HG03060 (cell line): Measurements from ENCODE around the gene CELSR2.
"Not testable (repeated sequence)": the region's sequence is repeated elsewhere in the genome, so short reads cannot be mapped to it uniquely, and the experiment has no call there.

ENCODE experiments used
- ATAC-seq: cut with Tn5 transposase; IDR thresholded peaks from one replicate; pipeline ENCODE4 v1.9.1; 2021; ENCODE audit warnings: low read depth, moderate number of reproducible peaks; ENCODE audit not compliant: unreplicated experiment

CELSR2 gene

GRCh38 chr1:109275706-109276345, 26.5 kb downstream of the CELSR2 start:
- ATAC-seq, result no peak

- no peak for ATAC-seq
These were observed 28.3 kb downstream of the CELSR2 start for GRCh38 chr1:109277434-109278204.

DNA sequence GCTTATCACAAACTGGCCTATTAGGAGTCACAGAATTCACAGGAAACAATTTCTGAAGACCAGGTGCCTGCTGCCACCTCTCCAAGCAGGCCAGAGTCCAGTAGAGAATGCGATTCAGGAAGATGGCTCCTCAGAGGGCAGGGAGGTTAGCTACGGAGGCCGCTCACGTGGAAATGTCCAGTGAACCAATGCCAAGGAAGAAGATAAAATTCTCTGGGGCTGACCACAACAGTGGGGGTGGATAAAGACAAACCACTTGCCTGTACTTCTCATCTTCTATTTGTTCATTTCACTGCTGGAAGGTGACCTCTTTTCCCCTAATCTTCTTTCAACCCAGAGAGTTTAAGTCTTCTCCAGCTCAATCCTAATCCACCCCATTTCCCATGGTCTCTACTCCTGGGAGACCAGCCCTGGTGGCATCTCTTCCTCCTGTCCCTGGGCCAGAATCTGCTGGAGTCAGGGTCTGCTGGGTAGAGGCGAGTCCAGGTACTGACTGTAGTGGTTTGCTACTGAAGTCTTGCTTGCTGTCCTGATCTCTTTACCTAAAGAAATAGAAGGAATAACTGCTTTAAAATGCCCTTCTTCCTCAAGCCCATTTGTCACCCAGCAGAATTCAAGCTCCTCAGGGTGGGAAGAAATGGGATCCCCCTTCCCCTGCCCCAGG, 30.4 kb downstream of the CELSR2 start:
- ATAC-seq, result no peak

- no peak for ATAC-seq
These were observed 31.5 kb downstream of the CELSR2 start for GRCh38 chr1:109280862-109281261.

DNA sequence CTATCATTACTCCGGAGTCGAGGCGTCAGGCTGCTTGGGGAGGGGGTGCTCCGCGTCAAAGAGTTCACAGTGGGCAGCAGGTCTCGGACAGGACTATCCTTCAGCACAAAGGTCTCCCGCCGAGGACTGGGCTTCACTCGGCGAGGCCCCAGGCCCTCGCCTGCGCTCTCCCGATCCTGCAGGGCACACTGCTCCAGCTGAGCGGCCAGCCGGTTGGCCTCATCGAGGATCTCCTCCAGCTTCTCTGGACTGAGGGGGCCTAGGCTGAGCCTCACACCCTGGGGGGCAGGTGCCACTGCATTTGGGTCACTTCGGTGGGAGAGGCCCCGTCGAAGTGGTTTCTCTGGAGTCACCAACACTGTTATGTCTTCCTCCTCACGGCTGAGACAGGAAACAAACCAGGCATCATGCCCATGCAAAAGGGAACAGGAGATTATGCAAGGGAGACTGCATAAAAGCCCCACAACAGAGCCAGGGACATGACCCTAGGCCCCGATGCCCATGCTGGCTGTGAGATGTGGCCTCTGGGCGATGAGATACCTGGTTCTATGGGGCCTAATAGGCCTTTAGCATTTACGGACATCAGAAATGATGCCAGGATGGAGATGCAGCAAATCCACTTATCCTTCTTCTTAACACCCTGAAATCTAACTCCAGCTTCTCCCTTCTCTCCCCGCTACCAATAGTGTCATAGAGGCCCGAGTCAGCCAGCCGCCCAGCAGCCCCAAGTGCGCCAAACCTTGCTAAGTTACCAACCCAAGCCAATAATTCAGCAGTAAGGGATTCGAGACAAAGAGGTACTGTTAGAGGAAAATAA, 32.5 kb downstream of the CELSR2 start:
- ATAC-seq, result no peak

DNA sequence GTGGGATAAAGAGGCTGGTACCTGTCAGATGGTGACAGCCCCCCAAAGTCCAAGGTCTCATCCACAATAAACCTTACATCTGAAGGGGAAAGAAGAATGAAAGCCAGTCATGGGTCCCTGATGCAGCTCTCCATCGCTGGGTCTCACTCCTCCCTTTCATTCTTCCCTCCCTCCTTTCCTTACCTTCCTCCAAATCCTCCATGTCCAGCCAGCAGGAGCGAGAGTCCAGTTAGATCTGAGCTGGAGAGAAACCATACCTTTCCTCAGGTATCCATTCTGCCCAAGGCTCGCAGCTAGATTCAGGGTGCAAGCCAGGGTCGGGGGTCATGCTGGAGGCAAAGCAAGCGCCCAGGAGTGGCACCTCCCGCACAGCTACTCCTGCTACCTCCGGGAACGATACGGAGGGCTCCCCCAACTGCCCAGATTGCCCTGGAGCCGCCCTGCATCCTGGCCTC, 33.2 kb downstream of the CELSR2 start:
- no peak for ATAC-seq

DNA sequence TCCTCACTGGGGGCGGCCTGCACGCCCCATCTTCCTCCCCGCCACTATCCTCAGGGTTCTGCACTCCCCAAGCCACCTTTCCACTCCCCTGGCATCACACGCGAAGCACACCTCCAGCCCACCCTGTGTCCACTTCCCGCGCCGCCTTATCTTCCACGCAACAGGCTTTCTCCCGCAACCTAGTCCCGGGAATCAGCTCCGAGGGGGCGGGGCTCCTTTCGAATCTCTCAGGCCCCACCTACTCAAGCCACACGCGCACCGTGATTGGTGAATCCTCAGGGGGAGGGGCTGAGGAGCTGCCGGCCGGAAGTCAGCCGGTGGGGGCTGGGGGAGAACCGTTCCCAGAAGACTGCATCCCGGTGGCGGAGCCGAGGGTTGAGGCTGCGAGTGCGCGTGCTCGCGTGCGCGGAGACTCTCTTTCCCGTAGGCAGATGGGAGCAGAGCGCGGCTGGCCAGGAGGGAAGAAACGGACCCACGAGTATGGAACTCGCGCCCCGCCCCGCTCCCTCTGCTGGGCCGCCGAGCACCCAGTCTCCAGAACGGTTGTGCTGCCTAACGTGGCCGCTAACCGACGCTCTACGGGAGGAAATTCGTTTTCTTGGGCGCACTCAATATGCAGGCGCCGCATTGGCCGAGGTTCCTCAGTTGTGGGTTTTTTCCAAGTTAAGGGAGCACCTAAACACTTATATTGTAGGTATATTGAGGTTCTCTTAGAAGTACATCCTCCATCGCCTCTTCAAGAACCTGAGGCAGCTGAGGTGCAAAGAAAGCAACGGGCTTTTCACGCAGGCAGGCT, 33.8 kb downstream of the CELSR2 start, which contains the start of gene PSRC1:
TSS of gene PSRC1 (minus strand) at position 194 of the 796 bp plus-strand sequence.
- ATAC-seq, result peak; percentile 57

GRCh38 chr1:109283748-109284600, 34.6 kb downstream of the CELSR2 start:
- peak; percentile 9 for ATAC-seq

GRCh38 chr1:109286762-109287161, 37.4 kb downstream of the CELSR2 start:
- not testable (repeated sequence) for ATAC-seq

GRCh38 chr1:109290137-109290536, 40.8 kb downstream of the CELSR2 start:
- no peak for ATAC-seq

DNA sequence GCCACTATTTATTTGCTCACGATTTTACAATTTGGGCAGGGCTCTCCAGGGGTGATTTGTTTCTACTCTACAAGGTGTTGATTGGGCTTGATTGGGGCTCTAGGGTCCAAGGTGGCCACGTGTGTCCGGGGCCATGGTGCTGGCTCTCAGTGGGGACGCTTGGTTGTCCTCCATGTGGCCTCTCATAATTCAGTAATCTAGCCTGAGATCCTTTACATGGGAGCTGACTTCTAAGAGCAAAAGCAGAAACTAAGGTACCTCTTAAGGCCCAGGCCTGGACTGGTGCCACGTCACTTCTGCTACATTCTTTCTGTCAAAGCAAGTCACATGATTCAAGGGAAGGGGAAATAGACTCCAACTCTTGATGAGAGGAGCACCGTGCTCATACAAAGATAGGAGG, 41.7 kb downstream of the CELSR2 start:
- ATAC-seq, result no peak

DNA sequence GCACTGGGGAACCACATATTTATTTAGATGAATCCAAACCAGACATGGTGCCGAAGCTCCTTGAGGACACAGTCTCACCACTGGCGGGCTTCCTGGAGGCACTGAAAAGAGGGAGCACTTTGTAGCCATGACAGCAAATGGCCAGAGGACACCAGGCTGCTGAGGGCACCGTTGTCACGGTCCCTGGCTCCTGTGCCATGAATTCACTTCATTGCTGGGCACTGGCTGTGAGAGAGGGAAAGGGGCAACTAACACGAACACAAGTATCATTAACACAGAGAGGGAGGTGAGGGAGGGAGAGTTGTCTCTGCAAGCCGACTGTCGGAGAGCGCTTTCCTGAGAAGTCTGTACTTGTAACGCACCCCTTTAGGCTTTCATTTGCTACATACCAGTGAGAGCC, 43.0 kb downstream of the CELSR2 start:
- ATAC-seq, result no peak

DNA sequence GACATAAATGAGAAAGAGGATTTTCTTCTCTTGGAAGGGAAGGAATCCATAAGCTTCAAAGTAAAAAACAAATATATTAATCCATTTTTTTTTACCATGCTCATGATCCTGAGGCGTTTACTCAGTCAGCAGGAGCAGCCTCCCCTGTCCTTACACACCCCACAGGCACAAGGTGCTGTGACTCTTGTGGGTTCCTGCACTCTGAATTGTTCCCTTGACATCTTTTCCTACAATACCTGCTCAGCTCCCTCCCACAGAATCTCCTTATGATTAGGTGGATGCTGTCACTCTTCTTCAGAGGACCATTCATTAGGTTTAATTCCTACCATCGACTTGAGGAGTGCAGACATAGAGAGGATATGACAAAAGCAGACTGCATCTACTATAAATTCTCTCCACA, 43.7 kb downstream of the CELSR2 start:
- ATAC-seq, result no peak

GRCh38 chr1:109294481-109294880, 45.1 kb downstream of the CELSR2 start:
- no peak for ATAC-seq

DNA sequence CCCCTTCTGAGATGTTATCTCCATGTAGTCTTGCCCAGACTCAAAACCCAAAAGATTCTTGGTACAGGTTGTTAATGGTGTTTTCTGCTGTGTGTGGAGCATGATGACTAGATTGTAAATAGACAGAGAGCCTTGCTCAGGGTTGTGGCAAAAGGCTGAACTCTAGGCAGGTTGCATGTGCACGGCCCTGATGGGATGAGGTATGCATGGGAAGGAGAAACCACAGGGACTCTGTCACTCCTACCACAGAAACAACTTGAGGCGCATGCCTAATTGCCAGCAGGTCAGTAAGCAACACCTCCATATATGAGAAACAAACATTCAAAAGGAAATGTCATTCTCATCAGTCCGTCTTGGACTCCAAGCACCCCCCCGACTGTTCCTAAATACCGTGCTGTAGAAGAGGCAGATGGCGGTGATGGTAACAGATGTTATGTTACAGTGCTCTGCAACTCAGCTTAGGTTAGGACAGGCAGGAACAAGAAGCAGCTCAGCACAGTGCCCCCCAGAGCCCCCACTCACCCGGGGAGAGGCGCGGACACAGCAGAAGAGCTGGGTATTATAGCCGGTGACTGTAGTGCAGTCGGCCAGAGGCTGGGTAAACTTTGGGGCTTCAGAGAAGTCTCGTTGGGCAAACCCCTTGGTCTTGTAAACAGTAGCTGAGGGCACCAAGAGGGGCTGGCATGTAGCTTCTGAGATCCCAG, 46.5 kb downstream of the CELSR2 start:
- no peak for ATAC-seq

DNA sequence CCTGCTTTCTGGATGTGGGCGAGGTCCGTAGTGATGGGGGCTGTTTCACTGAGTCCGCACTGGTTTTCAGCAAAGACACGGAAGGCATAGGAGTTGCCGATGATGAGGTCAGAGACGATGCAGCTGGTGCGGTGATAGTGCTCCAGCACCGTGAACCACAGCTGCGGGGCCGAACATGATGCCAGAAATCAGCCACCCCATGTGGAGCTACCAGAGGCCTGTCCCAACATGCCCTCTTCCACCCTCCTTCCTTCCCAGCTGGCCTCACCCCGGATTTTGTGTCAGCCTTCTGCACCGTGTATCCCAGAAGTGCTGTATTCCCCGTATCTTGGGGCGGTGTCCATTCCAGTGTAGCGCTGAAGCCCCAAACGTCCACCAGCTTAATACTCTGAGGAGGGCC, 47.4 kb downstream of the CELSR2 start:
- no peak for ATAC-seq

DNA sequence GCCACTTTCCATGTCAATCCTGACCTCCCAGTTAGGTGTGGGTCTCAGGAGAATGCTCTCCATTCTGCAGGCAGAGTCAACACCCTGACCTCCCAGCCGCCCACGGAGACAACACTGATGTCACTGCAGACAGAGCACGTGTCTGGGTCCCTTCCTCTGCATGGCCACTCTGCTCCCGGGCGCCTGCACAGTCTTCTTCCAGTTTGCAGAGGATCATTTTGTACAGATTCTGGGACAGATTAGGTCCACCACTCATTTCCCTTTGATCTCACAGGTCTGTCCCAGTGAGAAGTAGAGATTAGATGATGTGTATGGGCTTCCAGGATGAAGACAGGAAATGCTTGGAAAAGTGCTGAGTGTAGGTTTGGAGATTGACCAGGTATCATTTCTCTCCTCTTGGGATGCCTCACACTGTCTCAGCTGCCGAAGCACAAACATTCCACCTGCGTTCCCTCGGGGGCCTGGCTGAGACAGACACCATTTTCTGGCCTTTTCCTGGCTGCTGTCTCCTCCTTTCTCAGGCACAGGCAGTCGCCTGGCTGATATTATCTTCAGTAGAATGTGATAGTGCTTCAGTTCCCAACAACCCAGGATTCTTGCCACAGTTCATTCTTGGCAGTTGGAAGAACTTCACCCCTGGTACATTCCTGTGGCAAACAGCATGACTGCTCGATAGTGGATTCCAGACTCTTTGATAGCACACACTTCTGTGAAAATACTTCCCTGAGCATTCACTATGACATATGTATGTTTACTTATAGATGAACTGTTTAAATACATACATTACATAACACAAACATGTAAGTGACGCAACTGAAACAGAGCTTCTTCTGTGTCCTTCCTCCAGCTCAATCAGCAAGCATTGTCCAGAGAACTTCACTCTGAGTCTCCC, 49.6 kb downstream of the CELSR2 start:
- ATAC-seq, result no peak
